ENCODE measurements around the gene ATP8A2.

- TF ChIP-seq CTCF (IDR thresholded peaks at IDR 0.05) (no peak), POLR2A (IDR thresholded peaks at IDR 0.05) (no peak)
Observed at GRCh38 chr13:26048741-26049140, 677.0 kb downstream of the ATP8A2 start.
